ENCODE results near the gene ASIC4. TPM values are rescaled to one million over a fixed set of nuclear protein-coding genes. Genes with fewer than 3 reads are reported as not detected.

ASIC4 gene
- total and polyA plus RNA-seq, 2 experiments from 2014 or later = 0.13 to 3.6 TPM

GRCh38 chr2:219482674-219483405 is 31.4 kb upstream of the ASIC4 start (continued):
- TF ChIP-seq ZNF462 (CRISPR knock-in tag; IDR thresholded peaks at IDR 0.05) (no peak), CREB1 (CRISPR knock-in tag; IDR thresholded peaks at IDR 0.05; ENCODE audit: low read depth) (no peak), JUNB (IDR thresholded peaks at IDR 0.05; ENCODE audit: unreplicated experiment) (no peak), ZNF331 (CRISPR knock-in tag; IDR thresholded peaks at IDR 0.05; ENCODE audit: low read depth) (no peak)

- Mint-ChIP-seq H3K36me3 (ENCODE audit: low read depth) (peaks cover 8% of the 10 kb centered on the region; the same call in 1 of the 3 replicates), H3K9me3 (no peaks in the 10 kb centered on the region), H3K27me3 (ENCODE audit: insufficient read depth, low read depth, poor library complexity) (peaks cover 35% of the 10 kb centered on the region), H3K4me1 (peaks cover 37% of the 10 kb centered on the region), H3K27ac (no peak overlapping the region), H3K4me3 (peak overlapping the region; percentile 64)
- no peaks in the 10 kb centered on the region for H3K79me2 ChIP-seq (replicated peaks; ENCODE audit: insufficient read depth)
- H3K27me3 ChIP-seq (ENCODE audit: insufficient read depth) = peaks cover 54% of the 10 kb centered on the region
- DNase-seq (ENCODE audit: low spot score) = peak; percentile 56
- no peaks in the 10 kb centered on the region for H4K20me1 ChIP-seq (replicated peaks; ENCODE audit: insufficient read depth)
- H2AFZ ChIP-seq = peak overlapping the region; percentile 32; the same call in 1 of the 2 replicates
- H3K4me2 ChIP-seq = peak overlapping the region; percentile 88
- no peaks in the 10 kb centered on the region for H3K36me3 ChIP-seq (ENCODE audit: insufficient read depth)
- H3F3A ChIP-seq (replicated peaks; ENCODE audit: low read depth) = 0 out of 2 replicates have a peak, but pooled peaks cover 9% of the 10 kb centered on the region
- H3K9me2 ChIP-seq (ENCODE audit: insufficient read depth) = no peaks in the 10 kb centered on the region
- ATAC-seq = peak; percentile 44
- H3K27ac ChIP-seq (ENCODE audit: low read depth) = no peak overlapping the region
- H3K4me1 ChIP-seq (ENCODE audit: insufficient read depth) = peaks cover 33% of the 10 kb centered on the region
- peak overlapping the region; percentile 60 for H3K4me3 ChIP-seq
- no peak for TF ChIP-seq ETS1 (IDR thresholded peaks at IDR 0.05)
- TF ChIP-seq POLR2AphosphoS5 (IDR thresholded peaks at IDR 0.05; ENCODE audit: low read depth) = no peak
- TF ChIP-seq ZNF331 (CRISPR knock-in tag; IDR thresholded peaks at IDR 0.05; ENCODE audit: low read depth) = no peak
- TF ChIP-seq STAT1 (IDR thresholded peaks at IDR 0.05; ENCODE audit: unreplicated experiment) = no peak
- TF ChIP-seq CREB1 (CRISPR knock-in tag; IDR thresholded peaks at IDR 0.05; ENCODE audit: low read depth) = no peak
- TF ChIP-seq EZH2 (IDR thresholded peaks at IDR 0.05; ENCODE audit: low read depth, unreplicated experiment) = no peak
- TF ChIP-seq REST (IDR thresholded peaks at IDR 0.05; ENCODE audit: unreplicated experiment) = no peak
Measured at GRCh38 chr2:219483451-219484342, 30.6 kb upstream of the ASIC4 start.
